Measurements from ENCODE around the gene BET1L. TPM values are rescaled to one million over a fixed set of nuclear protein-coding genes. Genes with fewer than 3 reads are reported as not detected.
A peak's percentile ranks its signal among the peaks of the same experiment; 100 is the strongest.

Gene BET1L
- total RNA-seq, 2 experiments from 2014 or later: 16.2 to 47.4 TPM

DNA sequence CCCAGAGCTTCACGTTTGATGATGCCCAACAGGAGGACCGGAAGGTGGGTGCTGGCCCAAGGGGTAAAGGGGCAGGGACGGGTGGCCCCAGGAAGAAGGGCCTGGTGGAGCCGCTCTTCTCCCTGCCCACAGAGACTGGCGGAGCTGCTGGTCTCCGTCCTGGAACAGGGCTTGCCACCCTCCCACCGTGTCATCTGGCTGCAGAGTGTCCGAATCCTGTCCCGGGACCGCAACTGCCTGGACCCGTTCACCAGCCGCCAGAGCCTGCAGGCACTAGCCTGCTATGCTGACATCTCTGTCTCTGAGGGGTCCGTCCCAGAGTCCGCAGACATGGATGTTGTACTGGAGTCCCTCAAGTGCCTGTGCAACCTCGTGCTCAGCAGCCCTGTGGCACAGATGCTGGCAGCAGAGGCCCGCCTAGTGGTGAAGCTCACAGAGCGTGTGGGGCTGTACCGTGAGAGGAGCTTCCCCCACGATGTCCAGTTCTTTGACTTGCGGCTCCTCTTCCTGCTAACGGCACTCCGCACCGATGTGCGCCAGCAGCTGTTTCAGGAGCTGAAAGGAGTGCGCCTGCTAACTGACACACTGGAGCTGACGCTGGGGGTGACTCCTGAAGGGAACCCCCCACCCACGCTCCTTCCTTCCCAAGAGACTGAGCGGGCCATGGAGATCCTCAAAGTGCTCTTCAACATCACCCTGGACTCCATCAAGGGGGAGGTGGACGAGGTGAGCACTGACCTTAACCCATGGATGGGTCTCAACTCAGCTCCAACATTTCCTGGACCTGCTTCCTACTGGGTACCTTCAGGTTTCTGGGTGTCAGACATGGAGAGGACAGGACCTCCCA lies 2.3 kb upstream of the BET1L start:
- Histone ChIP-seq H3K4me2 (ENCODE audit: low read length) (peak overlapping the region; percentile 90), H2AFZ (ENCODE audit: low read length) (no peak overlapping the region), H3K9me3 (ENCODE audit: low read length) (no peaks in the 10 kb centered on the region), H3K9me2 (ENCODE audit: insufficient read depth, low read length) (no peaks in the 10 kb centered on the region), H3K36me3 (ENCODE audit: insufficient read depth, low read length) (peaks cover 64% of the 10 kb centered on the region), H3K79me2 (ENCODE audit: insufficient read depth, low read depth, low read length) (peaks cover 36% of the 10 kb centered on the region), H4K20me1 (ENCODE audit: insufficient read depth, low read length) (no peaks in the 10 kb centered on the region), H3K27ac (ENCODE audit: low read depth, low read length, poor library complexity, severe bottlenecking) (peak overlapping the region; percentile 97), H3K4me3 (ENCODE audit: low read depth, low read length, poor library complexity, severe bottlenecking) (peak overlapping the region; percentile 98), H3K4me1 (ENCODE audit: insufficient read depth, low read length, poor library complexity, severe bottlenecking) (peaks cover 26% of the 10 kb centered on the region)
- BruUV-seq (replicated peaks): no TSS peak
- intact Hi-C loops (cut with micrococcal nuclease; ENCODE audit: unreplicated experiment): loop anchor here (1.0 to 5.0 kb wide), 4 partner anchors 15 to 298 kb away; partner anchors contain the start of genes PTDSS2 and RNH1
- POLR2A ChIA-PET: interaction anchor here (0.6 to 1.6 kb wide), 3 partner anchors 21 to 333 kb away, joined by 3 to 5 read pairs (median 4); partner anchors contain the start of gene PTDSS2
- peak; percentile 33 for DNase-seq (ENCODE audit: low spot score)
- CTCF ChIA-PET (ENCODE audit: unreplicated experiment): no interaction called here
- TF ChIP-seq, protein P1, sequence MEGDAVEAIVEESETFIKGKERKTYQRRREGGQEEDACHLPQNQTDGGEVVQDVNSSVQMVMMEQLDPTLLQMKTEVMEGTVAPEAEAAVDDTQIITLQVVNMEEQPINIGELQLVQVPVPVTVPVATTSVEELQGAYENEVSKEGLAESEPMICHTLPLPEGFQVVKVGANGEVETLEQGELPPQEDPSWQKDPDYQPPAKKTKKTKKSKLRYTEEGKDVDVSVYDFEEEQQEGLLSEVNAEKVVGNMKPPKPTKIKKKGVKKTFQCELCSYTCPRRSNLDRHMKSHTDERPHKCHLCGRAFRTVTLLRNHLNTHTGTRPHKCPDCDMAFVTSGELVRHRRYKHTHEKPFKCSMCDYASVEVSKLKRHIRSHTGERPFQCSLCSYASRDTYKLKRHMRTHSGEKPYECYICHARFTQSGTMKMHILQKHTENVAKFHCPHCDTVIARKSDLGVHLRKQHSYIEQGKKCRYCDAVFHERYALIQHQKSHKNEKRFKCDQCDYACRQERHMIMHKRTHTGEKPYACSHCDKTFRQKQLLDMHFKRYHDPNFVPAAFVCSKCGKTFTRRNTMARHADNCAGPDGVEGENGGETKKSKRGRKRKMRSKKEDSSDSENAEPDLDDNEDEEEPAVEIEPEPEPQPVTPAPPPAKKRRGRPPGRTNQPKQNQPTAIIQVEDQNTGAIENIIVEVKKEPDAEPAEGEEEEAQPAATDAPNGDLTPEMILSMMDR (conservative IDR thresholded peaks at IDR 0.05; ENCODE audit: low read length): 0 out of 2 replicates have a peak, but pooled peaks have one; percentile 20
- TF ChIP-seq EZH2phosphoT487 (IDR thresholded peaks at IDR 0.05; ENCODE audit: borderline replicate concordance, low read depth, low read length): no peak

DNA sequence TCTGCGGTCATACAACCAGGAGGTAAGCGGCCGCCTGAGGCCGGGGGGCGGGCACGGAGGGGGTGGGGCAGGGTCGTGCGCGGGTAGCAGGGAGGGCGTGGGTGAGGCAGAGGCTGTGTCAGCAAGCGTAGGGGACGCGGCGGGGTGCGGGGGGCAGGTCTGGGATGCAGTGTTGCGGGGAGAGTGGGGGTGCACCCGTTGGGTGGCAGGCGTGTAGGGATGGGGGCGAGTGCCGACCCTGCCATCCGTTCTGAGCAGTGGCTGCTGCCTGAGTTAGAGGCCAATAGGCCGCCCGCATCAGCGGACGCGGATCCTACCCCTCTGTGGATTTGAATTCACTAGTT lies 1.7 kb upstream of the BET1L start:
- H3K4me2 ChIP-seq (ENCODE audit: low read length): peak overlapping the region; percentile 90
- H3K9me2 ChIP-seq (ENCODE audit: insufficient read depth, low read length): no peaks in the 10 kb centered on the region
- DNase-seq (ENCODE audit: low spot score): peak; percentile 30
- H3K4me1 ChIP-seq (ENCODE audit: insufficient read depth, low read length, poor library complexity, severe bottlenecking): peaks cover 26% of the 10 kb centered on the region
- peak overlapping the region; percentile 98 for H3K4me3 ChIP-seq (ENCODE audit: low read depth, low read length, poor library complexity, severe bottlenecking)
- H3K79me2 ChIP-seq (ENCODE audit: insufficient read depth, low read depth, low read length): peaks cover 36% of the 10 kb centered on the region
- H3K9me3 ChIP-seq (ENCODE audit: low read length): no peaks in the 10 kb centered on the region
- ChIA-PET POLR2A (interaction anchor here (0.6 to 1.6 kb wide), 3 partner anchors 22 to 333 kb away, joined by 3 to 5 read pairs (median 4); partner anchors contain the start of gene PTDSS2), CTCF (ENCODE audit: unreplicated experiment) (no interaction called here)
- H3K36me3 ChIP-seq (ENCODE audit: insufficient read depth, low read length): peaks cover 64% of the 10 kb centered on the region
- H4K20me1 ChIP-seq (ENCODE audit: insufficient read depth, low read length): no peaks in the 10 kb centered on the region
- H3K27ac ChIP-seq (ENCODE audit: low read depth, low read length, poor library complexity, severe bottlenecking): peak overlapping the region; percentile 97
- TF ChIP-seq, protein P1 (conservative IDR thresholded peaks at IDR 0.05; ENCODE audit: low read length): no peak
- no peak for TF ChIP-seq EZH2phosphoT487 (IDR thresholded peaks at IDR 0.05; ENCODE audit: borderline replicate concordance, low read depth, low read length)
- peak overlapping the region; percentile 41; the same call in 1 of the 2 replicates for H2AFZ ChIP-seq (ENCODE audit: low read length)
- intact Hi-C loops (cut with micrococcal nuclease; ENCODE audit: unreplicated experiment): loop anchor here (1.0 to 5.0 kb wide), 4 partner anchors 15 to 298 kb away; partner anchors contain the start of genes PTDSS2 and RNH1
- BruUV-seq (replicated peaks): no TSS peak

Data from OCI-LY7 (cell line).